SK-N-SH treated with all-trans-retinoic acid at 6 μM for 48 hours (cell line): Measurements from ENCODE around the gene BCR.

Source experiments
- ESRRG ChIP-seq: fragments of 250-450 bp; sonication (Bioruptor Pico); IDR thresholded peaks from 2 replicates; pipeline ENCODE4 v1.6.1; 2021; ENCODE audit warnings: mild to moderate bottlenecking
- RARB ChIP-seq: fragments of 250-450 bp; sonication (Bioruptor Pico); IDR thresholded peaks from 2 replicates; pipeline ENCODE4 v1.8.0; 2021; ENCODE audit warnings: mild to moderate bottlenecking, moderate library complexity
- ZFP30 ChIP-seq: fragments of 450-650 bp; formaldehyde crosslinking; IDR thresholded peaks from 2 replicates; pipeline ENCODE4 v1.5.0; 2022; ENCODE audit warnings: mild to moderate bottlenecking, moderate library complexity
- ZNF70 ChIP-seq: fragments of 450-650 bp; formaldehyde crosslinking; IDR thresholded peaks from 2 replicates; pipeline ENCODE4 v1.5.0; 2020; ENCODE audit warnings: mild to moderate bottlenecking, moderate library complexity
- TF ChIP-seq, protein P1 (sequence below): fragments of 250-450 bp; sonication (Bioruptor Pico); IDR thresholded peaks from 2 replicates; pipeline ENCODE4 v1.8.0; 2020; ENCODE audit warnings: mild to moderate bottlenecking, moderate library complexity, borderline replicate concordance
- TF ChIP-seq, protein P2 (sequence below): fragments of 250-450 bp; sonication (Bioruptor Pico); IDR thresholded peaks from 2 replicates; pipeline ENCODE4 v1.5.1; 2020; ENCODE audit warnings: low read depth, mild to moderate bottlenecking, moderate library complexity

DNA sequence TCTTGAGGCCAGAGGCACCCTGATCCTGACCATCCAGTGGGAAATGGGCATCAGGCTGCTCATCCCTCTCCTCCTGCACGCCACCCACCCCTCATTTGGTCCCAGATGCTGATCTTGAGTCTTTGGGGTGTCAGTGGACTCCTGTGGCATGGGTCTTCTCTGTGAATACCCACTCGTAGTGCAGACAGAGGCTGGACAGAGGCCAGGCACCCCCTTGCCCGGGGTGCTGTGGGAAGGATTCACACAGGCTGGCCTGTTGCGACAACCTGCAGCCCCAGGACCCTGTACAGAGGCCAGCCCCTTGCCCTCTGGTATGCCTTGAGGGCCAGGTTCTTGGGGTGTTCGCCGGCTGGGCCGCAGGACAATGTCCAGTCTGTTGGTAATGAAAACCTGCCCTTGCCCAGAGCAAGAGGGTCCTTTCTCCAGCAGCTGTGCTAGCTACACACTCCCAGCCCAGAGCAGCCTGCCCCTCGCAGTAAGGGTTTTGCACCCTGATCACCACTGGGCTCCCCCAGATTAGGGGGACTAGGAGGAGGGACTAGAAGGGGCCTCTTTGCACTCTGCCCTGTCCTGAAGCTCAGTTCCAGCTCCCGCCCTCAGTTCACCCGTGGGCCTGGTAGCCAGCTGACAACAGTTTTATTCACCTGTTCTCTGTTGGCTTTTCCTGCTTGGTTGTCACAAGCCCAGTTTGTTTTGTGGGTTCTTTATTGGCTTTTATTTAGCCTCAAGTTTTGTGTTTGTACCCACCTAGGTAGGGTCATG, 76.0 kb downstream of the BCR start:
- TF ChIP-seq ESRRG (CRISPR knock-in tag), result no peak
- TF ChIP-seq, protein P1, sequence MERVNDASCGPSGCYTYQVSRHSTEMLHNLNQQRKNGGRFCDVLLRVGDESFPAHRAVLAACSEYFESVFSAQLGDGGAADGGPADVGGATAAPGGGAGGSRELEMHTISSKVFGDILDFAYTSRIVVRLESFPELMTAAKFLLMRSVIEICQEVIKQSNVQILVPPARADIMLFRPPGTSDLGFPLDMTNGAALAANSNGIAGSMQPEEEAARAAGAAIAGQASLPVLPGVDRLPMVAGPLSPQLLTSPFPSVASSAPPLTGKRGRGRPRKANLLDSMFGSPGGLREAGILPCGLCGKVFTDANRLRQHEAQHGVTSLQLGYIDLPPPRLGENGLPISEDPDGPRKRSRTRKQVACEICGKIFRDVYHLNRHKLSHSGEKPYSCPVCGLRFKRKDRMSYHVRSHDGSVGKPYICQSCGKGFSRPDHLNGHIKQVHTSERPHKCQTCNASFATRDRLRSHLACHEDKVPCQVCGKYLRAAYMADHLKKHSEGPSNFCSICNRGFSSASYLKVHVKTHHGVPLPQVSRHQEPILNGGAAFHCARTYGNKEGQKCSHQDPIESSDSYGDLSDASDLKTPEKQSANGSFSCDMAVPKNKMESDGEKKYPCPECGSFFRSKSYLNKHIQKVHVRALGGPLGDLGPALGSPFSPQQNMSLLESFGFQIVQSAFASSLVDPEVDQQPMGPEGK (CRISPR knock-in tag), result no peak
- TF ChIP-seq ZFP30 (CRISPR knock-in tag), result no peak
- TF ChIP-seq, protein P2, sequence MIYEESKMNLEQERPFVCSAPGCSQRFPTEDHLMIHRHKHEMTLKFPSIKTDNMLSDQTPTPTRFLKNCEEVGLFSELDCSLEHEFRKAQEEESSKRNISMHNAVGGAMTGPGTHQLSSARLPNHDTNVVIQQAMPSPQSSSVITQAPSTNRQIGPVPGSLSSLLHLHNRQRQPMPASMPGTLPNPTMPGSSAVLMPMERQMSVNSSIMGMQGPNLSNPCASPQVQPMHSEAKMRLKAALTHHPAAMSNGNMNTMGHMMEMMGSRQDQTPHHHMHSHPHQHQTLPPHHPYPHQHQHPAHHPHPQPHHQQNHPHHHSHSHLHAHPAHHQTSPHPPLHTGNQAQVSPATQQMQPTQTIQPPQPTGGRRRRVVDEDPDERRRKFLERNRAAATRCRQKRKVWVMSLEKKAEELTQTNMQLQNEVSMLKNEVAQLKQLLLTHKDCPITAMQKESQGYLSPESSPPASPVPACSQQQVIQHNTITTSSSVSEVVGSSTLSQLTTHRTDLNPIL (CRISPR knock-in tag), result no peak
- no peak for TF ChIP-seq RARB (CRISPR knock-in tag)
- TF ChIP-seq ZNF70, result no peak
